Activated naive CD8-positive, alpha-beta T cell treated with anti-CD3 and anti-CD28 coated beads, Interleukin-2, amount 50 U/mL, for 24 hours (primary cell): ENCODE measurements around the gene RNF169.

Experiments used
- ATAC-seq: fragments of 150-1000 bp; cut with Tn5 transposase; one replicate; pipeline ENCODE4 v1.10.0; 2021
- DNase-seq: peaks from one replicate; pipeline ENCODE4 v3.0.0; 2021
- H3K27ac Mint-ChIP-seq: one replicate; pipeline ENCODE4 v1.8.0; 2021; ENCODE audit warnings: mild to moderate bottlenecking, mixed read lengths
- H3K27me3 Mint-ChIP-seq: one replicate; pipeline ENCODE4 v1.8.0; 2021; ENCODE audit warnings: mixed read lengths
- H3K36me3 Mint-ChIP-seq: one replicate; pipeline ENCODE4 v1.8.0; 2021; ENCODE audit warnings: low read depth, mixed read lengths
- H3K4me1 Mint-ChIP-seq: one replicate; pipeline ENCODE4 v1.8.0; 2021; ENCODE audit warnings: mixed read lengths
- H3K4me3 Mint-ChIP-seq: one replicate; pipeline ENCODE4 v1.8.0; 2021; ENCODE audit warnings: mild to moderate bottlenecking, moderate library complexity, mixed read lengths
- H3K9me3 Mint-ChIP-seq: one replicate; pipeline ENCODE4 v1.8.0; 2021; ENCODE audit warnings: mixed read lengths

The RNF169 gene, protein sequence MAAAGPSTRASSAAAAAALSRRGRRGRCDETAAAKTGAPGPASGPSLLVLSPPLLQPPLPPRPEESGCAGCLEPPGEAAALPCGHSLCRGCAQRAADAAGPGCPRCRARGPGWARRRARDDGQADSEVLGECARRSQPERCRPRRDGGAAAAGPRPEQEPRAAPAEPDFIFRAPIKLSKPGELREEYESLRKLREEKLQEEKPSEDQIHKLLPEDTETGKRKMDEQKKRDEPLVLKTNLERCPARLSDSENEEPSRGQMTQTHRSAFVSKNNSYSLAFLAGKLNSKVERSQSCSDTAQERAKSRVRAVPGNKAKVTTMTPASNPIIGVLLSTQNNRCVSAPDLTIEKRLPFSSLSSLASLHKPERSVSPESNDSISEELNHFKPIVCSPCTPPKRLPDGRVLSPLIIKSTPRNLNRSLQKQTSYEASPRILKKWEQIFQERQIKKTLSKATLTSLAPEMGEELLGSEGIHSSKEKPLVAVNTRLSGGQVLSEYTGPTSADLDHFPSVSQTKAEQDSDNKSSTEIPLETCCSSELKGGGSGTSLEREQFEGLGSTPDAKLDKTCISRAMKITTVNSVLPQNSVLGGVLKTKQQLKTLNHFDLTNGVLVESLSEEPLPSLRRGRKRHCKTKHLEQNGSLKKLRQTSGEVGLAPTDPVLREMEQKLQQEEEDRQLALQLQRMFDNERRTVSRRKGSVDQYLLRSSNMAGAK

GRCh38 chr11:74748211-74749126 lies at the start of gene RNF169:
TSS of gene RNF169 (plus strand) at chr11:74748849. CDS start at chr11:74748881, 32 bp downstream.
- no peaks in the 10 kb centered on the region for H3K9me3 Mint-ChIP-seq
- H3K27me3 Mint-ChIP-seq, result no peaks in the 10 kb centered on the region
- DNase-seq, result peak; percentile 88
- H3K4me3 Mint-ChIP-seq, result peak within 1 kb of the TSS; percentile 87
- H3K27ac Mint-ChIP-seq, result peak within 1 kb of the TSS; percentile 81
- peak; percentile 97 for ATAC-seq
- H3K36me3 Mint-ChIP-seq, result peaks cover 12% of the 10 kb centered on the region
- H3K4me1 Mint-ChIP-seq, result peaks cover 32% of the 10 kb centered on the region

DNA sequence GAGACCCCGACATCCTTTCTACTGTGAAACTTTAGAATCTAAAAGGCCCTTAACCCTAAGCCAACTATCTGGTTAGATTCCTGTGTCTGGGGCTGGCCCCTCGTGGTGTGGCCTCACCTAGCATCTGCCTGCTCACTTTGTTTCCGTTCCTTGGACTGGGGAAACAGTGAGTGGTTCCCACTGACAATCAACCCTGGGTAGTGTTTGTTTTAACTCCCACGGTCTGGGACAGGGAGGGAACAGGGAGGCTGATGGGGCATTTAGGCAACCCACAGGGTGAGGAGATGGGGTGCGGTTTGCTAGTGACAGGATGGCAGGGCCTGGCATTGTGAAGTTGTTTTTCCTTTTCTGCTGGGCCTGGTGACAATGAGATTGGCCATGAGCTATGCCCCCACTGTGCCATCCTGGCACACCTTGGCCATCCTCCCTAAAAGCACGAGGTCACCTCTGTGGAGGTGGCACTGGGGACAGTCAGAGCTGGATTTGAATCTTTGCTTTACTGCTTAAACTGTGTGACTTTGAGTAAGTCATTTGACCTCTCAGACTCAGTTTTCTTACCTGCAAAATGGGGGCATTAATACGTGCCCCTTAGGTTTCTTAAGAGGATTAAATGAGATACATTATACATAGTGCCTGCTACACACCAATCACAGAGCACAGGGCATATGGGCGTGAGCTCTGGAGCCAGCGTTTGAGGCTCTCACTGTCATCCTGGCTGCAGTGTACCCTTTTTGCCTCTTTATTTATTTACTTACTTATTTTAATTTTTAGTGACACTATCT lies 48.8 kb upstream of the RNF169 start:
- Mint-ChIP-seq H3K4me3 (no peak overlapping the region), H3K27me3 (peaks cover 4% of the 10 kb centered on the region), H3K9me3 (no peaks in the 10 kb centered on the region), H3K27ac (no peak overlapping the region), H3K4me1 (peaks cover 6% of the 10 kb centered on the region), H3K36me3 (no peaks in the 10 kb centered on the region)
- ATAC-seq (peak; percentile 62), DNase-seq (no peak)

- Mint-ChIP-seq H3K27me3 (peaks cover 4% of the 10 kb centered on the region), H3K4me1 (peaks cover 6% of the 10 kb centered on the region), H3K9me3 (no peaks in the 10 kb centered on the region), H3K27ac (no peak overlapping the region), H3K36me3 (no peaks in the 10 kb centered on the region), H3K4me3 (no peak overlapping the region)
- DNase-seq (no peak), ATAC-seq (no peak)
These were observed 47.3 kb upstream of the RNF169 start for GRCh38 chr11:74701351-74701750.

DNA sequence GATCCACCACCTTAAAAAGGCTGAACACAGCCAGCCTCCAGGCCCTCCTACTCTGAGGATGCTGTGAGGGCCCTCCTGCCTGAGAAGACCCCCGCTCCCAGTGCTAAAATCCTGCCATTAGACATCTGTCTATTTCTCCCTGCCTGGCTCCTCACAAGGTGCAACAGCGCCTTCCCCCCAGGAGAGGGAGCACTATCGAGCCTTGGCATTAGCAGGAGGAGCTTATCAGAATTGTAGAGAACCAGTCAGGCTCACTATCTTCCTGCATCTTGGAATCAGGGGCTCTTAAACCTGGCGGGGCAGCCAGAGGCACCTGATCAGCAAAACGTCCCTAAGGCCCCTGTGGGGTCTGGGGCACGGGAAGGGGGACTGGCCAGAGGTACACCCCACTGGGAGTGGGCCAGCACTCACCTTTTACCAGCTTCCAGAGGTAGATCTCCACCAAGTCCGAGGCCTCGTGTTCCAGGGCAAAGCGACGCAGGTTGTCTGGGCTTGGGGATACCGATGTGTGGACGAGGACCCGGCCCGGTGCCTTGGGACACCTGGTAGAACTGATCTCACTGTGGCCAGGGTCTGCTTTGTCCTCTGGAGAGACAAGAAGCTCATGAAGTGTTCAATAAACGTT lies 46.2 kb upstream of the RNF169 start:
- no peaks in the 10 kb centered on the region for H3K36me3 Mint-ChIP-seq
- peak; percentile 33 for ATAC-seq
- H3K9me3 Mint-ChIP-seq, result no peaks in the 10 kb centered on the region
- peak; percentile 57 for DNase-seq
- peaks cover 6% of the 10 kb centered on the region for H3K4me1 Mint-ChIP-seq
- H3K4me3 Mint-ChIP-seq, result no peak overlapping the region
- H3K27ac Mint-ChIP-seq, result no peak overlapping the region
- peaks cover under 1% of the 10 kb centered on the region for H3K27me3 Mint-ChIP-seq

GRCh38 chr11:74703211-74703610 lies 45.4 kb upstream of the RNF169 start:
- ATAC-seq, result no peak
- Mint-ChIP-seq H3K36me3 (no peaks in the 10 kb centered on the region), H3K27ac (no peak overlapping the region), H3K4me1 (peaks cover 6% of the 10 kb centered on the region), H3K9me3 (no peaks in the 10 kb centered on the region), H3K4me3 (no peak overlapping the region), H3K27me3 (no peaks in the 10 kb centered on the region)
- DNase-seq, result no peak

DNA sequence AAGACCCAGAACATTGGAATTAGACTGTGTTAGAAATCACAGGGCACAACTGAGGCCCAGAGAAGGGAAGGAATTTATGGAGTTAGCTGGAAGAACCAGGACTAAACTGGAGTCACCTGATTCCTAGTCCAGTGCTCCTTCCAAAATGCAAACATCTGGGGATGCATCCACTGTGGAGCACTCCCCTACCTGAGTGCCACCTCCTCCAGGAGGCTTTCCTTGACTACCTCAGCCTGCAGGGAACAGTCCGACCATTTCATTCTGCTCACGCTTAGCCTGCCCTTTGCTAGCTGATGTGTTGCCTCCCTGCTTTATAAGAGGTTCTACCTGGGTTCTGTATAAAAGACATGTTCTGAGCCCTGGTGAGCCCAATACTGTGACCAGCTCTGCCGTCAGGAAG lies 41.5 kb upstream of the RNF169 start:
- H3K9me3 Mint-ChIP-seq, result no peaks in the 10 kb centered on the region

GRCh38 chr11:74707602-74708510 lies 40.8 kb upstream of the RNF169 start:
- H3K4me1 Mint-ChIP-seq, result no peaks in the 10 kb centered on the region
- H3K9me3 Mint-ChIP-seq, result no peaks in the 10 kb centered on the region
- H3K27ac Mint-ChIP-seq, result no peak overlapping the region

More for the DNA sequence above, 41.5 kb upstream of the RNF169 start:
- DNase-seq, result no peak
- Mint-ChIP-seq H3K4me1 (no peaks in the 10 kb centered on the region), H3K27me3 (no peaks in the 10 kb centered on the region), H3K27ac (no peak overlapping the region), H3K4me3 (no peak overlapping the region), H3K36me3 (no peaks in the 10 kb centered on the region)
- ATAC-seq, result no peak

GRCh38 chr11:74709175-74709574 lies 39.5 kb upstream of the RNF169 start:
- H3K4me1 Mint-ChIP-seq, result no peaks in the 10 kb centered on the region
- ATAC-seq (no peak), DNase-seq (no peak)
- no peak overlapping the region for H3K27ac Mint-ChIP-seq
- no peak overlapping the region for H3K4me3 Mint-ChIP-seq
- no peaks in the 10 kb centered on the region for H3K36me3 Mint-ChIP-seq
- no peaks in the 10 kb centered on the region for H3K27me3 Mint-ChIP-seq
- H3K9me3 Mint-ChIP-seq, result no peaks in the 10 kb centered on the region

More at GRCh38 chr11:74707602-74708510, 40.8 kb upstream of the RNF169 start:
- DNase-seq, result no peak
- no peaks in the 10 kb centered on the region for H3K36me3 Mint-ChIP-seq
- H3K27me3 Mint-ChIP-seq, result no peaks in the 10 kb centered on the region
- ATAC-seq, result no peak
- H3K4me3 Mint-ChIP-seq, result no peak overlapping the region

GRCh38 chr11:74710281-74710938 lies 38.2 kb upstream of the RNF169 start:
- Mint-ChIP-seq H3K27ac (no peak overlapping the region), H3K9me3 (no peaks in the 10 kb centered on the region), H3K4me3 (no peak overlapping the region), H3K27me3 (no peaks in the 10 kb centered on the region), H3K36me3 (no peaks in the 10 kb centered on the region), H3K4me1 (peaks cover 7% of the 10 kb centered on the region)
- DNase-seq (no peak), ATAC-seq (no peak)

GRCh38 chr11:74713686-74714085 lies 35.0 kb upstream of the RNF169 start:
- no peak overlapping the region for H3K27ac Mint-ChIP-seq
- ATAC-seq, result no peak
- no peaks in the 10 kb centered on the region for H3K27me3 Mint-ChIP-seq
- DNase-seq, result no peak
- no peak overlapping the region for H3K4me3 Mint-ChIP-seq
- H3K36me3 Mint-ChIP-seq, result no peaks in the 10 kb centered on the region
- no peaks in the 10 kb centered on the region for H3K9me3 Mint-ChIP-seq
- peaks cover 7% of the 10 kb centered on the region for H3K4me1 Mint-ChIP-seq

GRCh38 chr11:74714904-74715303 lies 33.7 kb upstream of the RNF169 start:
- DNase-seq, result peak; percentile 14
- no peaks in the 10 kb centered on the region for H3K9me3 Mint-ChIP-seq

DNA sequence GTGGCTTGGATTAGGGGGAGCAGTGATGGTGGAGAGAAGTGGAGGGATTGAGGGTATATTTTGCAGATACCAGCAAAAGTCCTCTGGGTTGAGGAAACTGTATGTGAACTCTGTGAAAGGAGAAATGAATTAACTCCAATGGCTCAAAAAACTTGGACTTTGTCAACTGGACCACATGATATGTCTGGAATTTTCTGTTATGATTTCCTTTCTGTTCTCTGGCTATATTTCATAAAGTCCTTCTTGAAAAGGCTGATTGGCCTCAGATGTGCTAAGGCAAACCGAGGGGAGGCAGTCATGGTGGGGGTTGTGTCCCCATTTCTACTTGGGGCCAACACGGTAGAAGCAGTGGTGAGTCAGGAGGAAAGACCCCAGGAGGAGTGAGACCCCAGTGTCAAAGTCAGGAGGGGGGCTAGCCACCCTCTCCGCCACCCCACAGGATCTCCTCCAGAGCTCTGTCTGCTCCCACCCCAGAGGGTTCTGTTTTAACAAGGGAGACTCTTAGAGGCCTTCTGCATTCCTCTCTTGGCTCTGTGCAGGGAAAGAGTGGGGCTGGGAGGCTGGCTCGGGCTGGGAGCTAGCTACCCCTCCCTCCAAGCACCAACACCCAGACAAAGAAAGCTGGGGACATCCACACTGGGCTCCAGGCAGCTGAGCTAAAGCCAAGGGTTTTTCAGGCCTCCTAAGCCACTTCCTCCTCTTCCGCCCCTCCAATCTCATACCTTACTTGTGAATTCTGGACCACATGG lies 31.3 kb upstream of the RNF169 start:
- no peaks in the 10 kb centered on the region for H3K27me3 Mint-ChIP-seq
- H3K9me3 Mint-ChIP-seq, result no peaks in the 10 kb centered on the region
- DNase-seq (no peak), ATAC-seq (no peak)
- H3K36me3 Mint-ChIP-seq, result no peaks in the 10 kb centered on the region
- peaks cover 7% of the 10 kb centered on the region for H3K4me1 Mint-ChIP-seq
- no peak overlapping the region for H3K27ac Mint-ChIP-seq
- no peak overlapping the region for H3K4me3 Mint-ChIP-seq

More at GRCh38 chr11:74714904-74715303, 33.7 kb upstream of the RNF169 start:
- Mint-ChIP-seq H3K4me3 (no peak overlapping the region), H3K4me1 (peaks cover 7% of the 10 kb centered on the region), H3K36me3 (no peaks in the 10 kb centered on the region), H3K27me3 (no peaks in the 10 kb centered on the region), H3K27ac (no peak overlapping the region)
- peak; percentile 82 for ATAC-seq
